ENCODE measurements around the gene M6PR. TPM values are rescaled to one million over a fixed set of nuclear protein-coding genes. Genes with fewer than 3 reads are reported as not detected.

M6PR gene
- total RNA-seq, 3 donors from 2014 or later (not counting 1 experiment from before 2014, with no cell fraction given): 245 to 270 (median 255) TPM

DNA sequence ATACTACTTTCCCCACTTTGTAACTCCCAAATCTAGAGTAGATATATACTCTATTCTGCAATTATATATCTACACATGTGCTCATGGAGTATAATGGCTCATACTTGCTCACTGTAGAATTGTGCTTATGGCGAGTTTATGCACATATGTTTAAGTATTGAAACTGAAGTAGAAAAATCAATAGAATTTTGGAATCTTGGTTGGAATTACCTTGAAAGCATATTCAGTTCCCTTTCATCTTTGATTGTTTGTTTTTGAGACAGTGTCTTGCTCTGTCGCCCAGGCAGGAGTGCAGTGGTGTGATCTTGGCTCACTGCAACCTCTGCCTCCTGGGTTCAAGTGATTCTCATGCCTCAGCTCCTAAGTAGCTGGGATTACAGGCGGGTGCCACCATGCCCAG is 44.4 kb upstream of the M6PR start:
- H3K27me3 Mint-ChIP-seq (ENCODE audit: low read depth in 2 of 2): no peaks in the 10 kb centered on the region
- intact Hi-C loops (cut with micrococcal nuclease): loop anchor here (2.0 kb wide), 1 partner anchor 31 kb away; no protein-coding TSS in a partner anchor
- ATAC-seq: no peak
- no peaks in the 10 kb centered on the region for H3K27me3 ChIP-seq (ENCODE audit: control insufficient read depth, insufficient read depth, low read length)
- H3K27ac ChIP-seq (ENCODE audit: low read length): no peak overlapping the region
- TF ChIP-seq, protein P1, sequence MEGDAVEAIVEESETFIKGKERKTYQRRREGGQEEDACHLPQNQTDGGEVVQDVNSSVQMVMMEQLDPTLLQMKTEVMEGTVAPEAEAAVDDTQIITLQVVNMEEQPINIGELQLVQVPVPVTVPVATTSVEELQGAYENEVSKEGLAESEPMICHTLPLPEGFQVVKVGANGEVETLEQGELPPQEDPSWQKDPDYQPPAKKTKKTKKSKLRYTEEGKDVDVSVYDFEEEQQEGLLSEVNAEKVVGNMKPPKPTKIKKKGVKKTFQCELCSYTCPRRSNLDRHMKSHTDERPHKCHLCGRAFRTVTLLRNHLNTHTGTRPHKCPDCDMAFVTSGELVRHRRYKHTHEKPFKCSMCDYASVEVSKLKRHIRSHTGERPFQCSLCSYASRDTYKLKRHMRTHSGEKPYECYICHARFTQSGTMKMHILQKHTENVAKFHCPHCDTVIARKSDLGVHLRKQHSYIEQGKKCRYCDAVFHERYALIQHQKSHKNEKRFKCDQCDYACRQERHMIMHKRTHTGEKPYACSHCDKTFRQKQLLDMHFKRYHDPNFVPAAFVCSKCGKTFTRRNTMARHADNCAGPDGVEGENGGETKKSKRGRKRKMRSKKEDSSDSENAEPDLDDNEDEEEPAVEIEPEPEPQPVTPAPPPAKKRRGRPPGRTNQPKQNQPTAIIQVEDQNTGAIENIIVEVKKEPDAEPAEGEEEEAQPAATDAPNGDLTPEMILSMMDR (IDR thresholded peaks at IDR 0.05): no peak
- H3K4me1 ChIP-seq (ENCODE audit: control insufficient read depth, insufficient read depth, low read length): peaks cover 45% of the 10 kb centered on the region
- H3K4me3 Mint-ChIP-seq: peak overlapping the region; percentile 67
- H3K4me1 Mint-ChIP-seq: peaks cover 62 to 66% of the 10 kb centered on the region in 2 donors
- H3K4me3 ChIP-seq (ENCODE audit: low read length): peak overlapping the region; percentile 52
- no peaks in the 10 kb centered on the region for H3K9me3 Mint-ChIP-seq
- H3K9me3 ChIP-seq (ENCODE audit: control insufficient read depth, insufficient read depth, low read length): peaks cover 4% of the 10 kb centered on the region
- DNase-seq: no peak
- peaks cover under 1% of the 10 kb centered on the region for H3K36me3 Mint-ChIP-seq
- peak overlapping the region; percentile 81 to 90 for H3K27ac Mint-ChIP-seq
- WGBS (ENCODE audit: insufficient coverage): 72% methylated on average over 3 of the region's 3 CpGs
- peaks cover 24% of the 10 kb centered on the region for H3K36me3 ChIP-seq (ENCODE audit: control insufficient read depth, insufficient read depth, low read length)

DNA sequence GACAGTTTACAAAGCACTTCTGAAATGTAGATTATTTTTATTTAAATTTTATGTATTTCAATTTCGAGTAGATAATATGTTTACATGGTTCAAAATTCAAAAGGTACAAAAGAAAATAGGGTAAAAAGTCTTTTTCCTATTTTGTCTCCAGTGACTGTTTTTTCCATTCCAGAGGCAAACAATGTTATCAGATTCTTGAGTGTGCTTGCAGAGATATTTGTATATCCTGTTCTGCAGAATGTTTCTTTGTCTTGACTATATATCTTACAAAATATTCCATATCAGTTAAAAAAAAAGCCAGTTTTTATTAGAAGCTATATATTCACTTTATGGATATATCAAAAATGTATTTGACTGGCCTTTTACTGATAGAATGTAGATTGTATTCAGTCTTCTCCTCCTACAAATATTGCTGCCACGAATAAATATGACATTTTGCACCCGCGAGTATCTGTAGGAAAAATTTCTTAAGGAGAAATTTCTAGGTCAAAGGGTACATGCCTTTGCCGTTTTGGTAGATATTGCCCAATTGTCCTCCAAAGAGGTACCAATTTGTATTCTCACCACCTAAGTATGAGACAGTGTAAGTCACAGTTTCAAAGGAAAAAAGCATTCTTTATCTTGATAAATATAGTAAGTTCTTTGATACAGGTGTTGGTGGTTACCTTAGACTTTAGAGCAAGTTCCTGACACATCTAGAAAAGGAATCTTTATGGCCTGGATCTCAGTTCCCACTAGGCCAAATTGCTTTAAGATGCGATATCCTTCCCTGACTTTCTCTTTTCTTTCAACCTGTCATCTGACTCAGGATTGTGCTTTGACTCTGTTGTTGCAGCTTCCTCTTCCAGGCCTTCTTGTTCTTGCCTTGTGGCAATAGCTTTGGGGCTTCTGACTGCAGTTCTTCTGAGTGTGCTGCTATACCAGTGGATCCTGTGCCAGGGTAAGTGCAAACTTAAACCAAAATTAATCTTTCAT is 42.2 kb upstream of the M6PR start:
- peak in 2 of 3 donors; percentile 12 to 26 for ATAC-seq
- H3K27ac Mint-ChIP-seq: peak overlapping the region; percentile 89 to 90
- no peaks in the 10 kb centered on the region for H3K9me3 Mint-ChIP-seq
- intact Hi-C loops (cut with micrococcal nuclease): loop anchor here (2.0 kb wide), 1 partner anchor 33 kb away; no protein-coding TSS in a partner anchor
- peak in 1 of 2 donors; percentile 49 for DNase-seq
- TF ChIP-seq, protein P1 (IDR thresholded peaks at IDR 0.05): no peak
- no peaks in the 10 kb centered on the region for H3K36me3 Mint-ChIP-seq
- Histone ChIP-seq H3K27me3 (ENCODE audit: control insufficient read depth, insufficient read depth, low read length) (no peaks in the 10 kb centered on the region), H3K36me3 (ENCODE audit: control insufficient read depth, insufficient read depth, low read length) (peaks cover 16% of the 10 kb centered on the region), H3K4me1 (ENCODE audit: control insufficient read depth, insufficient read depth, low read length) (peaks cover 45% of the 10 kb centered on the region), H3K9me3 (ENCODE audit: control insufficient read depth, insufficient read depth, low read length) (no peaks in the 10 kb centered on the region), H3K27ac (ENCODE audit: low read length) (peak overlapping the region; percentile 46), H3K4me3 (ENCODE audit: low read length) (peak overlapping the region; percentile 52)
- 22% methylated on average over 4 of the region's 6 CpGs for WGBS (ENCODE audit: insufficient coverage)
- peaks cover 69 to 71% of the 10 kb centered on the region in 2 donors for H3K4me1 Mint-ChIP-seq
- H3K27me3 Mint-ChIP-seq (ENCODE audit: low read depth in 2 of 2): no peaks in the 10 kb centered on the region
- H3K4me3 Mint-ChIP-seq: peak overlapping the region; percentile 94

DNA sequence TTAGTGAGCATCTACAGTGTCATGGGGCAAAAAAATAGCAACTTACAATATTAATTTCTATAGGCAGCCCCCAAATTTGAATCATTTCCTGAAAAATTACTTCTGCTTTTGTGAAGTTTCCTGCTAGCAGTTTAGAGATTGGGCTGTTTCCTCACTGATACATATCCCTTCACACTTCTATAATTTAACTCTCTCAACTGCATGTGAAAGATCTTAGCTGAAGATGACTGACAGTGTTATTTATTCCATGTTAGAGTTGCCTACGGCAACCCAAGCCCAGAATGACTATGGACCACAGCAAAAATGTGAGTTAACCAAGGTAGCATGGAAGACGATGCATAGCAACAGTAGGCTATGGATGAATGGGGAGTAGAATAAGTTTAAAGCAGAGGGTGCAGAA is 40.0 kb upstream of the M6PR start, which contains the start of gene KLRG1:
Gene KLRG1, plus strand, starts transcription at position 134 of the 400 bp plus-strand sequence. Its CDS starts 90 bp downstream, at position 224.
- ATAC-seq (peak; percentile 53 to 75 (median 62)), DNase-seq (peak in 1 of 2 donors; percentile 43)
- WGBS (ENCODE audit: insufficient coverage): 9% methylated on average over 2 of the region's 2 CpGs
- no peaks in the 10 kb centered on the region for H3K9me3 ChIP-seq (ENCODE audit: control insufficient read depth, insufficient read depth, low read length)
- Mint-ChIP-seq H3K4me3 (peak within 1 kb of the TSS; percentile 94), H3K36me3 (no peaks in the 10 kb centered on the region), H3K4me1 (peaks cover 68 to 71% of the 10 kb centered on the region in 2 donors), H3K9me3 (no peaks in the 10 kb centered on the region), H3K27me3 (ENCODE audit: low read depth in 2 of 2) (no peaks in the 10 kb centered on the region), H3K27ac (peak within 1 kb of the TSS; percentile 90 to 96)
- peaks cover 2% of the 10 kb centered on the region for H3K36me3 ChIP-seq (ENCODE audit: control insufficient read depth, insufficient read depth, low read length)
- TF ChIP-seq, protein P1 (IDR thresholded peaks at IDR 0.05): no peak
- peaks cover 45% of the 10 kb centered on the region for H3K4me1 ChIP-seq (ENCODE audit: control insufficient read depth, insufficient read depth, low read length)
- intact Hi-C loops (cut with micrococcal nuclease): loop anchor here (2.0 kb wide), 2 partner anchors 39 to 49 kb away; no protein-coding TSS in a partner anchor
- H3K4me3 ChIP-seq (ENCODE audit: low read length): peak within 1 kb of the TSS; percentile 52
- no peaks in the 10 kb centered on the region for H3K27me3 ChIP-seq (ENCODE audit: control insufficient read depth, insufficient read depth, low read length)
- H3K27ac ChIP-seq (ENCODE audit: low read length): peak within 1 kb of the TSS; percentile 92
